ENCODE results near the gene PNPLA5.

The PNPLA5 gene

GRCh38 chr22:43839781-43840180, 52.0 kb downstream of the PNPLA5 start:
- FAIRE-seq = no peak
- DNase-seq (ENCODE audit: low spot score) = no peak

DNA sequence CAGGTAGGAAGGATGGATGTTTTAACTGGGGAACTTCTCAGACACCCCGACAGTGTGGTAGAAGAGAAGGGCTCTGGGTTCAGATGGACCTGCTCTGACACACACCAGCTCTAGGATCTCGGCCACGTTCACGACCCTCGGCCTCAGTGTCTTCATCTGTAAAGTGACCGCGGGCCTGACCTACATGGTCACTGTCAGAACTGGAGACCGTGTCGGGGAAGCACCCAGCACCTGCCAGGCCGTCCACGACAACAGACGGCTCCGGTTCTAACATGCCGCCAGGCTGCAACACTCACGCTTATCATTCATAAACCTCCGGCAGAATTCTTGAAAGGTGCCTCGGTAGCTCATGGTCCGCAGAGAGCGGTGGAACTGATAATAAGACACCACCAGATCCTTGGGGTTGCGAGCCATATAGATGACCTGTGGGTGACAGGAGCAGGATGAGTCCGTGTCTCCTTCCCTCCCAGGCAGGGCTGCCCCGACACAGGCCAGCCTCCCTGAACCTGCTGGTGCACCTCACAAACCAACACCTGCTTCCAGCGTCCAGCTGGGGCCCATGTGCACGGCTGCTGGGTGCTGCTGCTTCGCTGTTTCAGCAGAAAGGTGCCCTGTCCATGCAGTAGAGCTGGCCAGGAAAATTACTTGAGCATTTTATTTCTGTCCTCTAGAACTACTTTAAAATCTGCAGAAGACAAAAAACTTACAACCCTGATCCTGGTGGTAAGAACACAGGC, 53.1 kb downstream of the PNPLA5 start:
- DNase-seq (ENCODE audit: low spot score) = no peak
- FAIRE-seq = no peak

DNA sequence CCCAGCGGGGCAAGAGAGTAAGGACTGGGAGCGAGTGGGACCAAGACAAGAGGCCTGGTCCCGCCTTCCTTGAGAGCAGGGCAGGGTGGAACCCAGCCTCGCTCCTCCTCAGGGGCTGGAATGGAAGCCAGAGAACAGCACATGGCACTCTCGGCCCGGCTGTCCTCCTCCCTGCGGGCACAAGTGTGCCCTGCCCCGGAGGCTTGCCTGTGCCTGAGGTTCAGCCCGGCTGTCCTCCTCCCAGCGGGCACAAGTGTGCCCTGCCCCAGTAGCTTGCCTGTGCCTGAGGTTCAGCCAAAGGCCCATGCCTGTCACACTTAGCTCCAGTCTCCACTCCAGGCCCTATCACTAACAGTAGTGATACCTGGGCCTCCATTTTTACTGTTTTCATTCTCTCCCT, 53.7 kb downstream of the PNPLA5 start:
- DNase-seq (ENCODE audit: low spot score) (no peak), FAIRE-seq (no peak)

GRCh38 chr22:43837666-43838065, 54.1 kb downstream of the PNPLA5 start:
- no peak for FAIRE-seq

DNA sequence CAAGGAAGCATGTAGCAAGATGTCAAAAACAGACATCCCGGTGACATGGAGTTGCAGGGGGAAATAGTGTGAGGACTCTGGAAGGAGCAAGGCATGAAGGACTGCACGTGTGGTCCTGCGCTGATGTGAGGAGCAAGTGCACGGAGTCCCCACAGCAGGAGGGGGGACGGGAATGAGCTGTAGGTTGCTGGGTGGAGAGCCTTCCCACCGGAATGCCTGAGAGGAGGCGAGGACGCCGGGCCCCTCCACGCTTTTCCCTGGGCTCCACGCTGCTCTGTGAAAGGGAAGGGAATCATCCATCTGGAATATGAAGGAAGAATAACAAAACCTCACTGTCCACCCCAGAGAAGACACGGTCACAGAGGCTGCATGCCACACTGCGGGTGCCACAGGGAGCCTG, 56.1 kb downstream of the PNPLA5 start:
- no peak for FAIRE-seq
- no peak for DNase-seq (ENCODE audit: low spot score)

More at GRCh38 chr22:43837666-43838065, 54.1 kb downstream of the PNPLA5 start:
- no peak for DNase-seq (ENCODE audit: low spot score)

DNA sequence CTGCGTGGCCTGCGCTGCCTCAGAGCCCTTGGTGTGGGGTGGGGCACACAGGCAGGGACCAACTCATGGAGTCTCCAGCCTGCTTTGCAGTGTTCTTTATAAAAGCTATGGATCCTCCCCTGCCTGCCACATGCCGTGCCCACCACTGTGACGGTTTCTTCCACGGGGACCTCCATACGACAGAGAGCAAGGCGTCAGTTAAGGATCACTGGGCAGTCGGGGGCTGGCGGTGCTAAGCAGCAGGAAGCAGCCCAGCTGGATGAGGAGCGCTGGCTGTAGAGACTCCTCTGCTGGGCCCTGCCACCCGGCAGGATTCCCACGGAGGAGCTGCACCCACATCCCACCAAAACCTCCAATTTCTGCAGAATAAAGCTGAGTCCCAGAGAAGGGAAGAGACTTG, 56.6 kb downstream of the PNPLA5 start:
- FAIRE-seq = no peak
- DNase-seq (ENCODE audit: low spot score) = no peak

- no peak for FAIRE-seq
- DNase-seq (ENCODE audit: low spot score) = no peak
Observed at GRCh38 chr22:43833286-43834240, 58.2 kb downstream of the PNPLA5 start.

DNA sequence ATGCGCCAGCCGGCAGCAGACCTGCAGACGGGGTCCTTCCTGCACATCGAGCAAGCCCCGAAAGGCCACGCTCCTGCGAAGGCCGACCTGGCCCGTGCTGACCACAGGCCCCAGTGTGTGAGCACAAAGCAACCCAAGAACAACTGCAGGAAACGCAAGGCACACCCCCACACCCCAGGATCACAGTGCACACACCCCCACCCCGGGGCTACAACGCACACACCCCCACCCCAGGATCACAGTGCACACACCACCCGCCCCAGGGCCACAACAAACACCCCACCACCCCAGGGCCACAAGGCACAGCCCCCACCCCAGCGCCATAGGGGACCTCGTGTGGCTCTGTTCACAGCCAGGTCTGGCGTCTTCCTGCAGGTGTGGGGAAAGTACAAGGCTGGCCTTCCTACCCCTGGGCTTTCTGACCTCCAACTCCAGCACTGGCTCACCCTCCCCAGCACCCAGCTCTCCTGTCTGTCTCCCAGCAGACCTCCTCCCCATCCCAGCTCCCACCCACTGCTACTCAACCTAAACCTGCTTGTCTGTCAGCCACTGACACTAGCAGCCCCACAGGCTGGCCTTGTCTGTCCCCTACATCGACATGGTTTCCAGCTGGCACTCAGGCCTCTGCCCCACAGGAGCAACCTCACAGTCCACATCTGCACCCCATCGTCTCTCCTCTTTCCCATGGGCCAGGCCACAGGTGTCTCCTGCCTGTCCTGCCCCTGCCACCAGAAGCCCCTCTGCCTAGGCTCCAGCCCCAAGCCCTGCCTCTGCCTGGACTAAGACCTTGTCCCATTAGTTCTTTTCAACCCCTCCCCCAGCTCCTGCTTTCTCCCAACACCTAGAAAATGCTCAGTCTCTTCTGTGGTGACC, 59.2 kb downstream of the PNPLA5 start:
- FAIRE-seq = no peak
- DNase-seq (ENCODE audit: low spot score) = no peak

- FAIRE-seq (no peak), DNase-seq (ENCODE audit: low spot score) (no peak)
Observed at GRCh38 chr22:43831561-43832392, 60.0 kb downstream of the PNPLA5 start.

DNA sequence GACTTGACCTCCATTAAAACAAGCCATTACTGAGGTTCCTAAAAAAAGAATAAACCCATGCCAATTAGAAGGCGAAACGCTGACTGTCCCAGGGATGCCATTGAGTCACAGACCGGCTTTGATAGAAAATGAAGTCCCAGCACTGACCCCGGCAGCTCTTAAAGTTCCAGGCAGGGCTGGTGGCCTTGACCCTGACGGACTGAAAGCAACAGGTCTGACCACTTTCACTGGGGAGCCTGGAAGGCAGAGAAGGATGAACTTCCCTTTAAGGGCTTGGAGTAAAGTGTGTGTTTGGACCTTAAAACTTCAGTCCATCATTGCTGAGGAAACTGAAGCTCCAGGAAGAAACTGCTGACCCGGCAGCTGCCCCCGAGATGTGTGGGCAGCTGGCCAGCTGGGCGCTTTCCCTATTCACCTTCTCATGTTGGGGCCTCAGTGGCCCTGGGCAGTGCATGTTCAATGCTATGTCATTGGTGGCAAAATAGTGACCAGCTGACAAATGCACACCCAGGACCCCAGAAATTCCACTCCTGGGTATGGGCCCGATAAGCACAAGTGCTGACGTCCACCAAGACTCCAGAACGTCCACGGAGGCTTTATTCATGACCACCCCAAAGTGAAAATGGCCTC, 60.8 kb downstream of the PNPLA5 start:
- FAIRE-seq = no peak
- no peak for DNase-seq (ENCODE audit: low spot score)

DNA sequence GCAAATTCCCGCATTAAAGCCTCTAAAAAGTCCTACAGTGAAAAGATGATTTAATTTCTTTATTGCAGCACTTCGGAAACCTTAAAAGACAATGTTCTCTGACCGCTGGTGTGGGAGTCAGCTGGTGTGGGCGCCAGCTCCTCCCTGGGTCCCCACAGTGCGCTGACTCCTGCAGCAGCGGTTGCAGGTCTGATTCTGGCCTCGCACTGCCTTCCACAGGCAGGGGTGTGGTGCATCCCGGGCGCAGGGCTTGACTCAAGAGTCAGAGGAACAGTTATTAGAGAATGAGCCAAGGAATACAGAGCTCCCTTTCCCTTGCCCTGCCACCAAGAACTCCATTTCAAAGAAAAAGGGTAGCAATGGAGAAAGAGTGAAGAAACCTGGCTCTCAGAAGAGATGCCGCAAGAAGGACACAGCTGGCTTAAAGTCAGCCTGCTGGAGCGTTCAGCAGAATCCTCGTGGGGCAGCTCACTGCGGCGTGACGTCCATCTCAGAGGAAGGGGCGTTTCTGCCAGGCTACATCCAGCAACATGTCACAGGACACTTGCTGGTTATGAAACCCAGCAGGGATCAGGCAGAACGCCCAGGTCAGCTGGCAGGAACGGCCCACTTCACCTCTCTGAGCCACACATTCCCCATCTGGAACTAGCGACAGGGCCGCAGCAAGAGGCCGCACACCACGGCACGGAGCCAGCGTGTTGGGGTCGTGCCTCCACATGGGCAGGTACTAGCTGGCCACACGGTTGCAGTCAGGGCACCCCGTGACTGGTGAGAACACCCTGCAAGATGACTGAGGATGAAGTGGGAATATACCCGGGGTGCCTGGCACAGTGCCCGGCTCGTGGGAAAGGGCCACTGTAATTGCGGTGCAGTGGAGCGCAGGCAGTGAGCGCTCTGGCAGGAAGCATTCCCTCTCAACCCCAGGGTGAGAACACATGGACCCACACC, 61.6 kb downstream of the PNPLA5 start:
- DNase-seq (ENCODE audit: low spot score) (no peak), FAIRE-seq (no peak)
